ENCODE results near the gene GPN2.
"Not testable (repeated sequence)": the region's sequence is repeated elsewhere in the genome, so short reads cannot be mapped to it uniquely, and the experiment has no call there.

Gene GPN2

GRCh38 chr1:26848499-26848898 lies 41.6 kb downstream of the GPN2 start:
- TF ChIP-seq CTCF (IDR thresholded peaks at IDR 0.05; ENCODE audit: extremely low read depth, insufficient read depth, missing control alignments), result no peak
- DNase-seq (ENCODE audit: low spot score), result no peak
- in situ Hi-C loops (cut with MboI; ENCODE audit: low pct_unique_long_range_greater_than_20kb, low sequenced_read_pairs, unreplicated experiment), result no loop called here

GRCh38 chr1:26847826-26848225 lies 42.3 kb downstream of the GPN2 start:
- in situ Hi-C loops (cut with MboI; ENCODE audit: low pct_unique_long_range_greater_than_20kb, low sequenced_read_pairs, unreplicated experiment), result not testable (repeated sequence)

GRCh38 chr1:26844424-26845196 lies 45.5 kb downstream of the GPN2 start:
- in situ Hi-C loops (cut with MboI; ENCODE audit: low pct_unique_long_range_greater_than_20kb, low sequenced_read_pairs, unreplicated experiment), result no loop called here
- no peak for DNase-seq (ENCODE audit: low spot score)
- TF ChIP-seq CTCF (IDR thresholded peaks at IDR 0.05; ENCODE audit: extremely low read depth, insufficient read depth, missing control alignments), result no peak

More at GRCh38 chr1:26847826-26848225, 42.3 kb downstream of the GPN2 start:
- not testable (repeated sequence) for DNase-seq (ENCODE audit: low spot score)

GRCh38 chr1:26839779-26840178 lies 50.3 kb downstream of the GPN2 start:
- TF ChIP-seq CTCF (IDR thresholded peaks at IDR 0.05; ENCODE audit: extremely low read depth, insufficient read depth, missing control alignments), result no peak
- no peak for DNase-seq (ENCODE audit: low spot score)
- in situ Hi-C loops (cut with MboI; ENCODE audit: low pct_unique_long_range_greater_than_20kb, low sequenced_read_pairs, unreplicated experiment), result no loop called here

GRCh38 chr1:26839339-26839722 lies 50.8 kb downstream of the GPN2 start:
- DNase-seq (ENCODE audit: low spot score), result no peak
- no peak for TF ChIP-seq CTCF (IDR thresholded peaks at IDR 0.05; ENCODE audit: extremely low read depth, insufficient read depth, missing control alignments)
- in situ Hi-C loops (cut with MboI; ENCODE audit: low pct_unique_long_range_greater_than_20kb, low sequenced_read_pairs, unreplicated experiment), result no loop called here

GRCh38 chr1:26838474-26839338 lies 51.4 kb downstream of the GPN2 start:
- peak; percentile 82 for DNase-seq (ENCODE audit: low spot score)
- in situ Hi-C loops (cut with MboI; ENCODE audit: low pct_unique_long_range_greater_than_20kb, low sequenced_read_pairs, unreplicated experiment), result no loop called here
- no peak for TF ChIP-seq CTCF (IDR thresholded peaks at IDR 0.05; ENCODE audit: extremely low read depth, insufficient read depth, missing control alignments)

- in situ Hi-C loops (cut with MboI; ENCODE audit: low pct_unique_long_range_greater_than_20kb, low sequenced_read_pairs, unreplicated experiment); DNase-seq (ENCODE audit: low spot score): not testable (repeated sequence)
Observed at GRCh38 chr1:26837665-26838064, 52.4 kb downstream of the GPN2 start.
